Measurements from ENCODE around the gene TOR4A.

The TOR4A gene

DNA sequence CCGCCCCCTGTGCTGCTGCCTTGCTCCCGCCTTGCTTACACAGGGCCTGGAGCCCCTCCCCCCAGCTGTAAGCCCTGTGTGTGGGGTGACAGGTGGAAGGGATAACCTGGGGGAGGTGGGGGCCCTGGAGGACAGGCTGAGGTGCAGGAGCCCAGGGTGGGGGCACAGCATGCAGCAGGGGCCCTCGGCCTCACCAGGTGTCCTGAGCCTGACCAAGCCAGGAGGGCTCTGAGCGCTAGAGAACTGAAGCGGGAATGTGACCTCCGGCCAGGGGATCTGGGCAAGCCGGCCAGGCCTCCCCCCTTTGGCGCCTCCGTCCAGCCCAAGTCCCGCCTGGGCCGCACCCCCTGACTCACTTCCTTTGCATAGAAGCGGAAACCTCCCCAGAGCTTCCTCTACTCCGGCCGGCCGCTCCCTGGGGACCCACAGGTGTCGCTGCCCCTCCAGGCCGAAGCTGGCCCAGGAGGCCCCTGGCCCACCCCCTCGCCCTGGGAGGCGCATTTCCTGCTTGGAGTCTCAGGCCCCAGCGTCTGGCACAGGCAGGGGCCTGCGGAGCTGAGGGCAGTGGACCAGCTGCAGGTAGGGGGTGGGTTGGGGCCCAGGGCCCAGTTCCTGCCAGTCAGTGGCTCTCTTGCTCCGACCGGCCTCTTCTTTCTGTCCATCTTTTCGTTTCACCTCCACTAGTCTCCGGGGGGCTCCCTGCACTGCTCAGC lies at the start of gene TOR4A:
TOR4A (plus strand) TSS at position 398 of the 713 bp plus-strand sequence. CDS start 964 bp downstream, outside the sequence.
- DNase-seq, result no peak

DNA sequence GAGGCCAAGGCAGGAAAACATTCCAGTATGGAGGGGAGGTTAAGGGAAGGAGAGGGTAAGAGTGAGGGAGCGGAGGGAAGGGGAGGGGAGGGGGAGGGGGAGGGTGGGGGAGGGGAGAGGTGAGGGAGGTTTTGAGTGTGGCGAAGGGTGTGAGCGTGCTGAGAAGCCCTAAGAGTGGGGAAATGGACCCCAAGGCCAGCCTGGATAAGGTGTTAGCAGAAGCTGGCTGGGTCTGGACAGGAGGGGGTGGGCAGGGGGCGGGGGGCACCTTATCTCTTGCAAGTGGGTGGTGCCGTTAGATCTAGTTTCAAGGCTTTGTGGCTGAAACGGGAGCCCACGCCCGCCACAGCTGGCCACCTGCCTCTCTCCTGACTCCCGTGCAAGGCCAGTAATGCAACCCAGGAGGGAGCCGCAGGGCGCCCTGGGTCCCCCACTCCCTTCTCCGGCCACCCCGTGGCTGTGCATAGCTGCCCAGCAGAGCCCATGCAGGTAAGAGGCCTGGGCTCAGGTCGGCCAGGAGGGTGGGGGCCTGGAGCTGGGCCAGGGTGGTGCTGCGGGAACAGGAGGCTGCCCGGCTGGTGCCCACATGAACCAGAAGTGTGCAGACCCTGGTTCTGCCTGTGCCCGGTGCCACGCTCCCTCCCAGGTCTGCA lies 49.5 kb upstream of the TOR4A start:
- DNase-seq, result no peak

DNA sequence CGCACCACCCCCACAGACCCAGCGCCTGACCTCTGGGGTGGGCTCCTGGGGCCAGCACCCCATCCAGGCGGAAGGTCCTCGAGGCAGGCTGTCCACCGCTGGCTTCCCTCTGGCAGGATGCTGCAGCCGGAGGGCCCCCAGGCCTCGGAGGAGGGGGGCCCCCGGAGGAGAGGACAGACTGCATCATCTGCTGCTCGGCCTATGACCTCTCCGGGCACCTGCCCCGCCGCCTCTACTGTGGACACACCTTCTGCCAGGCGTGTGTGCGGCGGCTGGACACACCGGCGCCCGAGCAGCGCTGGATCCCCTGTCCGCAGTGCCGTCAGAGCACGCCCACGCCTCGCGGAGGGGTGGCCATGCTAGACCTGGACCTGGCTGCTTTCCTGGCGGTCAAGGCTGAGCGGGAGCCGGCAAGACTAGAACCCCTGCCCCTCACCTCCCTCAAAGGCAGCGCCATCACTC lies 49.0 kb upstream of the TOR4A start:
- no peak for DNase-seq

DNA sequence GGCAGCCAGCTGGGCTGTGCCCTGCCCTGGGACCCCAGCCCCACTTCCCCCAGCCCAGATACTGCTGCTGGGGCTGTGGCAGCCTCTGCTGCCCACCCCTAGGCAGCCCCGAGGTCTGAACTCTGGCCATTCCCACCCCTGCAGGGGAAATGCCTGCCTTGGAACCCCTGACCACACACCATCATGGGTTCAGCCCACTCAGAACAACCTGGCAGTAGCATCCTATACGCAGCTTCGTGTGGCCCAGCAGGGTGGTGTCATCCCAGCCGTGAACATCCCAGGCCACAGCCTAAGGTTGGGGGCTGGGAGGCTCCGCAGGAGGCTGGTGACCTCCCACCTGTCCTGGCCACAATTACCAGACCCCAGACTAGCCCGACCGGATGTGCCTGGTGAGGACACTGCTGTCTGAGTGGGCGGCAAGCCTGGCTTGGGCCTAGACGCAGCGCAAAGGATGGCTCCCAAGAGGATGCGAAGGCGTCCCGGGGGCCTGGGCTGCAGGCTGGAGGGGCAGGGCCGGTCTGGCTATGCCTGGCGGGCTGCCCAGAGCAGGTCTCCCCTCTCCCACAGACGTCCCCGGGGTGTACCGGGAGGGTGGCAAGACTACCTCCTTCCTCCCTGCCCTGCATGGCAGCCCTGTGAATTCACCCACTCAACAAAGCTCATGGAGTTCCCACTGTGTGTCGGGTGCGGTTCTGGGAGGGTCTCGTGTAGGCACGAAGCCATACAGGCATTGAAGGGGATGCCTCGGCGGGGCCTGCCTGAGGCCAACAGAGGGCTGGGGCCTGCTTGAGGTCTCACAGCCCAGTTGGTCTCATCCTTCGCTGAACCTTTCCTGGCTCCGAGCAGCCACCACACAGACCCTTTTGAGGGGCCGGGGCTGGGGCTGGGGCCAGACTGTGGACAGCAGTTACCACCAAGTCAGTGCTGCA lies 48.3 kb upstream of the TOR4A start:
- no peak for DNase-seq

DNA sequence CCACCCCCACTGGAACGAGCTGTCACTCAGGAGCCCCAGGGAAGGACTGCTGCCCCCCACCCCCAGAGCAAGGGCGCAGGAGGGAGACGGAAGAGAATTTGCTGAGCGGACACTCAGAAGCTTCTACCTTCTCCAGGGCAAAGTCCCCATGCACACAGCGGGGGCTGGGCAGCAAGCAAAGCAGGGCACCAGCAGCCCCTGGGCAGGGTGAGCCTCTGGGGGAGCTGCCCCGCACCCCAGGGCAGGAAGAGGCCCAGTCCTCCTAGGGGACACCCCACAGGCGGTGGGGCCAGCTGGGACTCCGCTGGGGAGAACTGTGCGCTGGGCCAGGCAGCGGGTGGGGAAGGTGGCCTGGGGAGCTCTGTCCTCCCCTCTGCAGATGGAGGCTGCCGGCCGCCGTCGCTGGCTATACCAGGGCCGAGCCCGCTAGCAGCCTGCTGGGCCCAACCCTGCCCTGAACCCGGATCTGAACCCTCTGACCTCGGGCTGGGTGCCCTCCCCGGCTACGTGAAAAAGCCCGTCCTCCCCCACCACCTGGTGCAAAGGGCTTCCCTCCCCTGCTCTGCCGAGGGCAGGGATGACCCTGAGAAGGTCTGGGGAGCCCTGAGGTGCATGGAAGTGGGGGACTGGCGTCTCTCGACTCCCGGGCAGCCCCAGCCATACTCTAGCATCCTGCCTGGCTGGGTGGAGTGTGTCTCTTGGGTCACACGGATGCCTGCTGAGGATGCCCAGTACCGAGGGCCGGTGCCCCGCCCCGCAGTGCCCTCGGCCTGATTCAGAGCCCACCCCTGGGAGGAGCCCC lies 47.4 kb upstream of the TOR4A start:
- no peak for DNase-seq

DNA sequence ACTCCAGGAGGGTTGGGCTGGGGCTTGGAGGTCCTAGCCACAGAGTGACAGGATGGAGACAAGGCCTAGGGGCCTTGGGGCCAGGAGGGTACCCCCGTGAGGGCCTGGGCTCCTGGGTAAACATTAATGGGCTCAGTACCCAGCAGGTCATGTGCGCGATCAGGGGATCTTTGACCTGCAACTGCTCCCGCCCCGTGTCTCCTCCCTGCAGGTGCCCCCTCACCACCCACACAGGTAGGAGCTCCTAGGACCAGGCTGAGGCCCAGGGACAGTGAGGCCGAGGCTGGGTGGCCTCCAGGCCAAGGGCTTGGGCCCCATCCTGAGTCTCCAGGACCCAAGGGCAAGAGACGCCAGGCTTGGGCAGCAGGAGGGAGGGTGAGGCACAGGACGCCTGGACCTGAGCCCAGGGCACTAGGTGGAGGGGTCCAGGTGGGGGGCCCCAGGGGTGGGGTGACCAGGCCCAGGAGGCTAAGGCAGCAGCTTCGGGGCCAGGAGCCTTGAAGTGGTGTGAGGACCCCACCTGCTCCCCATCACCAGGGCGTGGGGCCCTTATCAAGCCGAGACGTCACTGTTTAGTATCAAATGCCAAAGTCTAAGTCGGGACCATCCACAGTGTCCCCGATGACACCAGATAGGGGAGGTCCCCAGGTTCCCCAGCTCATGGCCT lies 46.7 kb upstream of the TOR4A start, which contains the start of gene SLC34A3:
SLC34A3 (plus strand) TSS at position 197 of the 667 bp plus-strand sequence. CDS start 802 bp downstream, outside the sequence.
- no peak for DNase-seq

DNA sequence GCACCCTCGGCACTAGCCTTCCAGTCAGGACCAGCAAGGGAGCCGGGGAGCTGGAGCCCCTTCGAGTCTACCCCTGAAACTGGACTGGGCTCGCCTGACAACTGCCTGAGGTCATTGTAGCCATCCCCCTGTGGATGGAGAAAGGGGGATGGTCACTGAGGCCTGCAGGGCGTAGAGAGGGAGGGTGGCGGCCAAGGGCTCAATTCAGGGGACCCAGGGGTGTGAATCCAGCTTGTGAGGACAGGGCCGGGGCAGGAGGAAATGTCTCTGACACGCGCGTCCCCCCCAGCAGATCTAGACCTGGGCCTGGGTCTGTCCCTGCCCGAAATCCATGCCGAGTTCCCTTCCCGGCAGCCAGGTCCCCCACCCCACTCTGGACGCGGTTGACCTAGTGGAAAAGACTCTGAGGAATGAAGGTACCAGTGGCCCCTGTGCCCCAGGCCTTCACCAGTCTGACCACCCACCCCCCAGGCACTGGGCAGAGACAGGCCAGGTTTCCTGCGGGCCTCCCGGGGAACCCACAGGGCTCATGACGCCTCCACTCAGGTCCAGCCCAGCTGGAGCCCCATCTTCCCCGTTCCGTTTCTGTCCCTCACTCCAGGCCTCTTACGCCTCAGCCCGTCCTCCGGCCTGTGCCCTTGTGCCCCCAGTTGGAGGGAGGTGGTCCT lies 46.0 kb upstream of the TOR4A start:
- no peak for DNase-seq

DNA sequence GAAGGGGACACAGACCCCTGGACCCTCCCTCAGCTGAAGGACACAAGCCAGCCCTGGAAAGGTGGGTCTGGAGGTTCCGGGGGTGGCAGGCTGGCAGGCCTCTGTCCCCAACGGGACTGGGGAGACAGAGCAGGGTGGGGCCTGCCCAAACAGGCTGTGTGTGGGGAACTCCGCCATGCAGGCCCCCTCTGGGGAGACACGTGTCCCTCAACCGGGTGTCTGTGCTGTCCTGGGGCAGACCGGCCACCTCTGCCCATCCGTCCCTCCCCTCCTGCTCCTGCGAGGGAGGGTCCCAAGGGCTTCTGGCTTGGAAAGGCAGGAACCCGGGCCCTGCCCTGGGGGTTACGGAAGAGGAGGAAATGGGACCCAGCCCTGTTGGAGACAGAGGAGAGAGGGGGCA lies 45.4 kb upstream of the TOR4A start:
- no peak for DNase-seq

DNA sequence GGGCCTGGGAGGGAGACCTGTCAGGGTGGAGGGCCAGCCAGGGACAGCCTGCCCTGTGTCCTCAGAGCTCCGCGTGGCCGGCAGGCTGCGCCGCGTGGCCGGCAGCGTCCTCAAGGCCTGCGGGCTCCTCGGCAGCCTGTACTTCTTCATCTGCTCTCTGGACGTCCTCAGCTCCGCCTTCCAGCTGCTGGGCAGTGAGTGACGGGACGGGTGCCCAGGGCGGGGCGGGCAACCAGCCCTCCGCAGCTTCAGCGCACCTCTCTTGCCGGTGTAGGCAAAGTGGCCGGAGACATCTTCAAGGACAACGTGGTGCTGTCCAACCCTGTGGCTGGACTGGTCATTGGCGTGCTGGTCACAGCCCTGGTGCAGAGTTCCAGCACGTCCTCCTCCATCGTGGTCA lies 45.0 kb upstream of the TOR4A start:
- no peak for DNase-seq

DNA sequence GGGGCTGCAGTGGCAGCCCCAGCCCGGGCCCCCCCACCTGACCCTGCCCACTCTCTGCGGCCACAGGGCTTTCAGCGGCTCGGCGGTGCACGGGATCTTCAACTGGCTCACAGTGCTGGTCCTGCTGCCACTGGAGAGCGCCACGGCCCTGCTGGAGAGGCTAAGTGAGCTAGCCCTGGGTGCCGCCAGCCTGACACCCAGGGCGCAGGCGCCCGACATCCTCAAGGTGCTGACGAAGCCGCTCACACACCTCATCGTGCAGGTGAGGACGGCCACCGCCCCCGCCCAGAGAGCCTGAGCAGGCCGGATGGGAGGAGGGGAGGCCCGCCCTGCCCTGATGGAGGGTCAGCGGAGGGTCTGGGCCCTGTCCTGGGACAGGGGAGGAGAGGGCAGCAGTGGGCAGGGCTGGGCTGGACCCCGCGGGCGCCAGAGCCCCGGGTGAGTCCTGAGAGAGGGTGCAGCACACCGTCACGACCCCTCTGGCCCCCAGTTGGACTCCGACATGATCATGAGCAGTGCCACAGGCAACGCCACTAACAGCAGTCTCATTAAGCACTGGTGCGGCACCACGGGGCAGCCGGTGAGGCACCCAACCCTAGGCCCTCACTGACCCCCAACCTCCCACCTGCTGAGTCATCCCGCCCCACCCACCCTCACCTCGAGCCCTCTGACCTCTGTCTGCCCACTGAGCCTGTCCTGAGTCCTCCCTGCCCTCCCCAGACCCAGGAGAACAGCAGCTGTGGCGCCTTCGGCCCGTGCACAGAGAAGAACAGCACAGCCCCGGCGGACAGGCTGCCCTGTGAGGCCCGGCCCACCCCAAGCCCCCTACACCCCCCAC lies 44.2 kb upstream of the TOR4A start:
- no peak for DNase-seq

DNA sequence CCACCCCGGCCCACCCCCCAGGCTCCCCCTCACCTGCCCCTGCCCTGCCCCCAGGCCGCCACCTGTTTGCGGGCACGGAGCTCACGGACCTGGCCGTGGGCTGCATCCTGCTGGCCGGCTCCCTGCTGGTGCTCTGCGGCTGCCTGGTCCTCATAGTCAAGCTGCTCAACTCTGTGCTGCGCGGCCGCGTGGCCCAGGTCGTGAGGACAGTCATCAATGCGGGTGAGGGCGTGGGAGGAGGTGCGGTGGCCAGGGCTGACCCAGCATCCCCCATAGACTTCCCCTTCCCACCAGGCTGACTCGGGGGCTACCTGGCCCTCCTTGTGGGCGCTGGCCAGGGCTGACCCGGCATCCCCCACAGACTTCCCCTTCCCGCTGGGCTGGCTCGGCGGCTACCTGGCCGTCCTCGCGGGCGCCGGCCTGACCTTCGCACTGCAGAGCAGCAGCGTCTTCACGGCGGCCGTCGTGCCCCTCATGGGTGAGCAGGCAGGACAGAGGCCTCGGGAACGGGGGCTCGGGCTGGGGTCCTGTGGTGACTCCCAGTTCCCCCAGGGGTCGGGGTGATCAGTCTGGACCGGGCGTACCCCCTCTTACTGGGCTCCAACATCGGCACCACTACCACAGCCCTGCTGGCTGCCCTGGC lies 43.4 kb upstream of the TOR4A start:
- DNase-seq, result no peak

DNA sequence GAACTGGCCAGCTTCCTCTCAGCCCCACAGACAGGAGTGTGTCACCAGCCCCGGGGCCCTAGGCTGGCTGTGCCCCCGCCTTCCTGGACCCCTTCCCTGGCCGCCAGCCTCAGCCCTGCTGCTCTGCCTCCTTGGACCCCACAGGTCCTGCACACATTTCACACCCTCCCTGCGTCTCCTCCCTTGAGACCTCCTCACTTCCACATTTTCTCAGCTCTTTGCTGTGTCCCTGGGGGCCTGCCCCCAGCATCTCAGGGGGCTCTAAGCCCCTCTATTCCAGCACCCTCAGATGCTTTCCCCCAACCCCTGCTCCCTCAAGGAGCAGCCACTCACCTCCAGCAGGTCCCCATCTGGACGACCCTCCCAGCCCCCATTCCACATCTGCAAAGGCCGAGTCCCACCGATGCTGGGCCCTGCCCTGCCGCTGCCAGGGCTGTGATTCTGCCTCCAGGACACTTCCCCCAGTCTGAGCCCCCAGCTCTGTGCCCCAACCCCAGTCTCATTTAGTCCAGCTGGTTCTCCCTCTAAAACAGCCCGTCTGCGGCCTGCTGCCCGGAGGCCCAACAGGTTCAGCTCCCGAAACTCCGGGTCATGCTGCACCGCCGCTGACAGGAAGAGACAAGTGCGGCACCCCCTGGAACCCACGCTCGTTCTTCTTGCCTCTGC lies 42.6 kb upstream of the TOR4A start:
- DNase-seq, result no peak

DNA sequence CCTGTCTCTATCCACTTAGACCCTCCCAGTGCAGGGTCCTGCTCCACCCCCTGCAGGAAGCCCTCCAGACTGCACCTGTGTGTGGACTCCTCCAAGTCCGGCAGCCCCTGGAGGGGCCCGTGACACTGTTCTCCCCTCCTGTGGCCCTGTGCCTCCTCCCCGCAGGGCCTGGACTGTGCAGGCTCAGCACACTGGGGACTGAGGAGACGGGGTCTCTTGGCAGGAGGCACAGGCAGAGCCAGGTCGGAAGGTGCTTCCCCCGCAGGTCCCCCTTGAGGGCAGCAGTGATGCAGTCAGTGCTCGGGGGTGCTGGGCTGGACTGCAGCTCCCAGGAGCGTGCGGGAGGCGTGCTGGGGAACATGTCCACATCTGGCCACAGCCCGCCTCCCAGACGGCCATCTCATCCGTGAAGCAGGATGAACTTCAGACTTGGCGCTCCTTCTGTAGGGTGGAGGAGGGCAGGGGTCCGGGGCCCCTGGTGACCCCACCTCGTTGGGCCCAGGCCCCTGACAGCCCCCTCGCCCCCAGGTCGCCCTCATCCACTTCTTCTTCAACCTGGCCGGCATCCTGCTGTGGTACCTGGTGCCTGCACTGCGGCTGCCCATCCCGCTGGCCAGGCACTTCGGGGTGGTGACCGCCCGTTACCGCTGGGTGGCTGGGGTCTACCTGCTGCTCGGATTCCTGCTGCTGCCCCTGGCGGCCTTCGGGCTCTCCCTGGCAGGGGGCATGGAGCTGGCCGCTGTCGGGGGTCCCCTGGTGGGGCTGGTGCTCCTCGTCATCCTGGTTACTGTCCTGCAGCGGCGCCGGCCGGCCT lies 41.9 kb upstream of the TOR4A start:
- DNase-seq, result no peak

DNA sequence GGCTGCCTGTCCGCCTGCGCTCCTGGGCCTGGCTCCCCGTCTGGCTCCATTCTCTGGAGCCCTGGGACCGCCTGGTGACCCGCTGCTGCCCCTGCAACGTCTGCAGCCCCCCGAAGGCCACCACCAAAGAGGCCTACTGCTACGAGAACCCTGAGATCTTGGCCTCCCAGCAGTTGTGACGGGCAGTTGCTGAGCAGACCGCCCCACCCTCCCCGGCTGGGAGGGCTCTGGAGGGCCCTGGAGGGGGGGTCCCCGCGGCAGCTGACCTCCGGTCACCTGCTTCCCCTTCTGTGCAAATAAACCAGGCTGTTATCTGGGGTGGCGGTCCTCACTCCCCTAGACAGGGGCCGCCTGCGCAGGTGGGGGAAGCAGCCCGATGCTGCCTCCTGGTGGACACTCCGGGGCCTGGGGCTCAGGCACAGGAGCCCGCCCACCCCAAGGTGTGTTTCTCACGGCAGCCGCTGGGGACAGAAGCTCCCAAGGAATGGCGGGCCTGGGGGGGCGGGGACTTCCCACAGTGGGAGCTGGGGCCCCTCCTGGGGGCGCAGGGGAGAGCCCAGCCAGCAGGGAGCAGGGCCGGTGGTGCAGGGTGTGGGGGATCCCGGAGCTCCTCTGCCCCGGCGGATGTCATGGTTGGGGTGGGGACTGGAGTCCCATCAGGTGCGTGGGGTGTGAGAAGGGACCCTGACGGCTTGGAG lies 41.1 kb upstream of the TOR4A start:
- peak; percentile 85 for DNase-seq

DNA sequence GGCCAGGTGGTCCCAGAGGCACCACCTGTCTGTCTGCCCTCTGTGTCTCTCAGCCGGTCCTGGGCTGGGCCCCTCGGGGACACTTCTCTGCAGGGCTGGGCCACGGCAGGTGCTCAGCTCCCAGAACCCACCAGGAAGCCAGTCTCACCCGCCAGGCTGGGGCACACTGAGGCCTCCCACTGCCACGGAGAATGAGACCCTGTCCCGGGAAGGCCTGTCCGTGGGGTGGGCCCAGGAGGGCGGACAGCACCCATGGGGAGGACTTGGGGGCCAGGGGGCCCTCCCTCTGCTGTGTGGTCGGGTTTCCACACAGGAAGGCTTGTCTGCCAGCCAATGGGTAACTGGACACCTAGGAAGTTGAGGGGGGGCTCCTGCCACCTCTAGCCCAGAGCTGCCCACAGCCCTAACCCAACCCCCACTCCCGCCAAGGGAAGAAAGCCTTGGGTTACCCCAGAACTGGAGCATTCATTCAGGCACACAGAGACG lies 40.5 kb upstream of the TOR4A start:
- DNase-seq, result no peak

DNA sequence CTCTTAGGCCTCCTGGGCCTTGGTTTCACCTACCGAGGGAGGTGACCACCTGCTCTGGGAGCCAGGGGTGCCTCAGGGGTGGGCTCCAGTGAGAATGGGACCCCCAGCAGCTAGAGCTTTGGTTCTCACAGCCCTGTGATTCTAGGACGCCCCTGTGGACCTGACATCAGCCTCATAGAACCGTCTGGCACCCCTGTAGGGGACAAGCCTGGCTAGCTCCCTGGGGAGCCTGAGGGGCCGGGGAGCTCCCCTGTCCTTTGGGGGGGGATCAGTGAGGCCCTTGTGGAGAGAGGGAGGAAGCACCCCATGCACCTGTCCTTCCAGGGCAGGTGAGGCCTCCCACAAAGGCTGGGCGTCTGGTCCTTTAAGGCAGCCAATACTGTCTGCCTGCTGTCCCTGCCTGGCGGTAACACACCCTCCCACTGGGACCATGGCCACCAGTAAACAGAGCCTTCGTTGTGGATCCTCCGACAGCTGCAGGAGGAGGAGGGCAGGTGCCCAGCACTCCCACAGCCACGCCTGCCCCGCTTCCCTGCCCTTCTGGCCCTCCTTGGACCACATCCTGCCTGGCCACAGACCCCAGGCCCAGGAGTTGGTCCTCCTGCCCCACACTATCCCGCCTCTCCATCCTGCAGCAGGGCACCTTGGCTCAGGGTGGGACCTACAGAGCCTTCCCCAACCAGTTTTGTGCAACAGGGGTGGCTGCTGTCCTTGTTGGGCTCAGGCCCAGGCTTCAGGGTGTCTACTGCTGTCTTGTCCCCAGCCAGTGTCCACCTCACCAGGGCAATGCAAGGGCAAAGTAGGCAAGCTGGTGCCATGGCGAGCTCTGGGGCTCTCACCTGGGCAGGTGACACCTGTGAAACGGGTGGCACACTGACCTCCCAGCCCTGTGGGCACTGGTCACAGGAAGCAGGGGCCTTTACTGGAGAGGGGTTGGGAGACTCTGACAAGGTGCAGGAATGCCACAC lies 39.5 kb upstream of the TOR4A start:
- no peak for DNase-seq
